Loucy (cell line): ENCODE measurements around the gene HIF1A.
A peak's percentile ranks its signal among the peaks of the same experiment; 100 is the strongest.

Experiments used
- H2AFZ ChIP-seq: fragments of 200-600 bp; sonication (generic); 2 replicates; pipeline ENCODE4 v1.6.0; 2016; ENCODE audit warnings: antibody characterized with exemption, mild to moderate bottlenecking, low read length, moderate library complexity
- H3F3A ChIP-seq: fragments of 200-600 bp; 2 replicates; pipeline ENCODE4 v1.6.0; 2016; ENCODE audit warnings: antibody characterized with exemption, low read depth, mild to moderate bottlenecking
- H3K27me3 ChIP-seq: fragments of 200-600 bp; sonication (generic); 2 replicates; pipeline ENCODE4 v1.6.1; 2014; ENCODE audit warnings: low read length, mild to moderate bottlenecking; ENCODE audit not compliant: insufficient read depth, poor library complexity, severe bottlenecking
- H3K36me3 ChIP-seq: fragments of 200-600 bp; sonication (generic); 2 replicates; pipeline ENCODE4 v1.6.1; 2016; ENCODE audit warnings: low read length; ENCODE audit not compliant: insufficient read depth
- H3K4me1 ChIP-seq: fragments of 200-600 bp; sonication (generic); 2 replicates; pipeline ENCODE4 v1.5.1; 2014; ENCODE audit warnings: low read length, mild to moderate bottlenecking; ENCODE audit not compliant: insufficient read depth, poor library complexity, severe bottlenecking
- H3K4me2 ChIP-seq: fragments of 200-600 bp; sonication (generic); 2 replicates; pipeline ENCODE4 v1.6.0; 2014; ENCODE audit warnings: antibody characterized with exemption, low read length, low read depth, mild to moderate bottlenecking; ENCODE audit not compliant: poor library complexity, severe bottlenecking
- H3K4me3 ChIP-seq: fragments of 200-600 bp; sonication (generic); 2 replicates; pipeline ENCODE4 v1.5.1; 2014; ENCODE audit warnings: low read length, mild to moderate bottlenecking, mixed read lengths; ENCODE audit not compliant: poor library complexity, severe bottlenecking
- H3K79me2 ChIP-seq: fragments of 200-600 bp; sonication (generic); 2 replicates; pipeline ENCODE4 v1.6.1; 2014; ENCODE audit warnings: low read length; ENCODE audit not compliant: insufficient read depth
- H3K9ac ChIP-seq: fragments of 200-600 bp; sonication (generic); 2 replicates; pipeline ENCODE4 v1.6.0; 2014; ENCODE audit warnings: mild to moderate bottlenecking, low read depth, low read length, moderate library complexity; ENCODE audit not compliant: poor library complexity, severe bottlenecking
- H3K9me2 ChIP-seq: fragments of 200-600 bp; sonication (generic); replicated peaks from 2 replicates; pipeline ENCODE4 v1.6.1; 2016; ENCODE audit warnings: low read depth, low read length, mixed read lengths
- H3K9me3 ChIP-seq: fragments of 200-600 bp; sonication (generic); 2 replicates; pipeline ENCODE4 v1.6.1; 2014; ENCODE audit warnings: mild to moderate bottlenecking, antibody characterized with exemption, low read length, low read depth; ENCODE audit not compliant: insufficient read depth
- H4K20me1 ChIP-seq: fragments of 200-600 bp; sonication (generic); 2 replicates; pipeline ENCODE4 v1.6.0; 2014; ENCODE audit warnings: antibody characterized with exemption, low read length, mild to moderate bottlenecking; ENCODE audit not compliant: insufficient read depth, poor library complexity, severe bottlenecking
- EZH2phosphoT487 ChIP-seq: fragments of 200-600 bp; IDR thresholded peaks from 2 replicates; pipeline ENCODE4 v1.6.1; 2018; ENCODE audit warnings: antibody characterized with exemption, mild to moderate bottlenecking, moderate library complexity, borderline replicate concordance
- TF ChIP-seq, protein P1 (sequence below): fragments of 200-600 bp; sonication (generic); conservative IDR thresholded peaks from 2 replicates; pipeline ENCODE4 v1.5.1; 2014; ENCODE audit warnings: mild to moderate bottlenecking, antibody characterized with exemption, low read length

HIF1A gene

DNA sequence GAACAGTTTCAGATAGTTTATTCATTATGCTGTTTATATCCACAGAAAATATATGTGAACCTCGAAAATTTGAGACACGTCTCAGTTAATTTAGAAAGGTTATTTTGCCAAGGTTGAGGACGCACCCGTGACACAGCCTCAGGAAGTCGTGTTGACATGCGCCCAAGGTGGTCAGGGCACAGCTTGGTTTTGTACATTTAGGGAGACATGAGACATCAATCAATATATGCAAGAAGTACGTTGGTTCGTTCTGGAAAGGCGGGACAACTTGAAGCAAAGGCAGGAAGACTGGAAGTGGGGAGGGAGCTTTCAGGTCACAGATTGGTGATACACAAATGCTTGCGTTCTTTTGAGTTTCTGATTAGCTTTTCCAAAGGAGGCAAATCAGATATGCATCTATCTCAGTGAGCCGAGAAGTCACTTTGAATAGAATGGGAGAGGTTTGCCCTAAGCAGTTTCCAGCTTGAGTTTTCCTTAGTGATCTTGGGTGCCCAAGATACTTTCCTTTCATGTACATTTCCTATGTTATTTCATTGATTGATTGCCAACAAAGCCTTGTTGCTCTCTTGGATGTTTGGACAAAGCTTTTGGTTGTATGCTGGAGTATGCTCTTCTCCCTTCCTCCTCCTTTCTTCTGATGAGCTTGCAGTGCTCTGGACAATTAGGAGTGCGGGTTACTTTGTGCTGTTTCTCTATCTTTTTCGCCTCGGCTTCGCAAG lies 70.1 kb downstream of the HIF1A start:
- H3K9me2 ChIP-seq = no peaks in the 10 kb centered on the region
- TF ChIP-seq, protein P1, sequence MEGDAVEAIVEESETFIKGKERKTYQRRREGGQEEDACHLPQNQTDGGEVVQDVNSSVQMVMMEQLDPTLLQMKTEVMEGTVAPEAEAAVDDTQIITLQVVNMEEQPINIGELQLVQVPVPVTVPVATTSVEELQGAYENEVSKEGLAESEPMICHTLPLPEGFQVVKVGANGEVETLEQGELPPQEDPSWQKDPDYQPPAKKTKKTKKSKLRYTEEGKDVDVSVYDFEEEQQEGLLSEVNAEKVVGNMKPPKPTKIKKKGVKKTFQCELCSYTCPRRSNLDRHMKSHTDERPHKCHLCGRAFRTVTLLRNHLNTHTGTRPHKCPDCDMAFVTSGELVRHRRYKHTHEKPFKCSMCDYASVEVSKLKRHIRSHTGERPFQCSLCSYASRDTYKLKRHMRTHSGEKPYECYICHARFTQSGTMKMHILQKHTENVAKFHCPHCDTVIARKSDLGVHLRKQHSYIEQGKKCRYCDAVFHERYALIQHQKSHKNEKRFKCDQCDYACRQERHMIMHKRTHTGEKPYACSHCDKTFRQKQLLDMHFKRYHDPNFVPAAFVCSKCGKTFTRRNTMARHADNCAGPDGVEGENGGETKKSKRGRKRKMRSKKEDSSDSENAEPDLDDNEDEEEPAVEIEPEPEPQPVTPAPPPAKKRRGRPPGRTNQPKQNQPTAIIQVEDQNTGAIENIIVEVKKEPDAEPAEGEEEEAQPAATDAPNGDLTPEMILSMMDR = no peak
- TF ChIP-seq EZH2phosphoT487 = no peak
- no peaks in the 10 kb centered on the region for H3F3A ChIP-seq
- H3K79me2 ChIP-seq = peaks cover 65% of the 10 kb centered on the region
- no peaks in the 10 kb centered on the region for H4K20me1 ChIP-seq
- H2AFZ ChIP-seq = no peak overlapping the region
- H3K4me3 ChIP-seq = peak overlapping the region; percentile 87
- H3K9ac ChIP-seq = peak overlapping the region; percentile 71
- H3K9me3 ChIP-seq = no peaks in the 10 kb centered on the region
- H3K27me3 ChIP-seq = no peaks in the 10 kb centered on the region
- H3K4me2 ChIP-seq = peak overlapping the region; percentile 91
- H3K4me1 ChIP-seq = peaks cover 43% of the 10 kb centered on the region
- peaks cover 13% of the 10 kb centered on the region; the same call in 1 of the 2 replicates for H3K36me3 ChIP-seq

DNA sequence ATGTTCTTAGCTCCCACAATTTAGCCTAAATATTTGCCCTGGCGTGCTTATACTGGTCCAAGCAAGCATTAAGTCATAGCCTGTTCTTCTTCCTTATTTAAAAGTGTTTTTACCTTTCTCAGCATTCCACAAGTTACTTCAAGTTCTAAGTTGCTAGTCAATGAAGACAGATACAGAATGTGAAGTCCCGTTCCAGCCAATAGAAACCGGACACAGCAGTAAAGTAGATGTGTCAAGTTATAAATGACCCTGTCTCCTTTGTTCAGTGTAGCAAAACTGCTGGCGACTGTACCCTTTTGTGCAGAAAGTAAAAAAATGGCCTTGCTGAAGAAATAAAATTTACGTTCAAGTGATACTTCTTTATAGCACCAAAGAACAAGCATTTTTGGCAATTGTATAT lies 70.8 kb downstream of the HIF1A start:
- Histone ChIP-seq H2AFZ (no peak overlapping the region), H3K4me2 (peak overlapping the region; percentile 91), H3K4me1 (peaks cover 43% of the 10 kb centered on the region), H3K27me3 (no peaks in the 10 kb centered on the region), H3K9ac (peak overlapping the region; percentile 71), H3K4me3 (peak overlapping the region; percentile 87), H3K36me3 (peaks cover 17% of the 10 kb centered on the region; the same call in 1 of the 2 replicates), H3K79me2 (peaks cover 65% of the 10 kb centered on the region), H3K9me2 (no peaks in the 10 kb centered on the region), H3K9me3 (no peaks in the 10 kb centered on the region), H4K20me1 (no peaks in the 10 kb centered on the region), H3F3A (no peaks in the 10 kb centered on the region)
- no peak for TF ChIP-seq EZH2phosphoT487
- TF ChIP-seq, protein P1 = no peak

DNA sequence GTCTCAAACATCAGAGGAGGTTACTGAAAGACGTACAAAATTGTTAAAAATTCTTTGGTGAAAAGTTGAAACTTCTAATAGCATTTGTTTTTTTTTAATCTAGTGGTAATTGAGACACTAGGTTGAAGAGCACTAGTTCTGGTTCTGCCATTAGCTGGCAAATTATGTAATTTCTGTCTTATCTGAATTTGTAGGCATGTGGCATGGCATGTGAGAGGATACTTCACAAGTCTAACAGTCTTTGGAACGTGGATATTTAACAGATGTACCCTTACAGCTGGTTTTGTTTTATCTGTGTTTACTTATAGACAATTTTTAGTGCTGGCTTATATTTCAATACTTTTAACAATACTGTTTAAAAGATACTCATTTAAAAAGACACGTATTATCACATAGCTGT lies 72.9 kb downstream of the HIF1A start:
- H3K79me2 ChIP-seq = peaks cover 61% of the 10 kb centered on the region
- H2AFZ ChIP-seq = no peak overlapping the region
- no peak overlapping the region for H3K4me2 ChIP-seq
- H3K4me1 ChIP-seq = peaks cover 35% of the 10 kb centered on the region
- TF ChIP-seq, protein P1 = no peak
- no peak for TF ChIP-seq EZH2phosphoT487
- no peak overlapping the region for H3K4me3 ChIP-seq
- no peaks in the 10 kb centered on the region for H3F3A ChIP-seq
- no peaks in the 10 kb centered on the region for H3K9me3 ChIP-seq
- H3K9ac ChIP-seq = no peak overlapping the region
- no peaks in the 10 kb centered on the region for H3K9me2 ChIP-seq
- peaks cover 28% of the 10 kb centered on the region; the same call in 1 of the 2 replicates for H3K36me3 ChIP-seq
- no peaks in the 10 kb centered on the region for H3K27me3 ChIP-seq
- no peaks in the 10 kb centered on the region for H4K20me1 ChIP-seq
